NB4 (cell line): ENCODE measurements around the gene YWHAQ.

ENCODE experiments used
- CTCF ChIP-seq: IDR thresholded peaks from one replicate; pipeline ENCODE4 v1.5.1; 2012; ENCODE audit warnings: low read depth, low read length
- MAX ChIP-seq: IDR thresholded peaks from 2 replicates; pipeline ENCODE4 v1.6.1; 2011; ENCODE audit warnings: low read depth, low read length
- MYC ChIP-seq: IDR thresholded peaks from 2 replicates; pipeline ENCODE4 v1.6.1; 2011; ENCODE audit warnings: low read depth, low read length
- POLR2A ChIP-seq: IDR thresholded peaks from 2 replicates; pipeline ENCODE4 v1.6.1; 2011; ENCODE audit warnings: mild to moderate bottlenecking; ENCODE audit not compliant: insufficient read length; ENCODE audit errors: extremely low read depth

- TF ChIP-seq CTCF (no peak), POLR2A (no peak), MAX (no peak), MYC (no peak)
These were observed 29.4 kb upstream of the YWHAQ start for GRCh38 chr2:9660154-9660553.
